PC-9 (cell line): ENCODE results near the gene NUDT7.

ENCODE experiments used
- EZH2 ChIP-seq: fragments of 200-600 bp; sonication (generic); IDR thresholded peaks from 2 replicates; pipeline ENCODE4 v1.8.0; 2017; ENCODE audit warnings: antibody characterized with exemption, low read depth
- TF ChIP-seq, protein P1 (sequence below): fragments of 200-600 bp; sonication (generic); conservative IDR thresholded peaks from 2 replicates; pipeline ENCODE4 v1.6.1; 2017; ENCODE audit warnings: mixed run types, antibody characterized with exemption, mild to moderate bottlenecking, moderate library complexity

- TF ChIP-seq, protein P1, sequence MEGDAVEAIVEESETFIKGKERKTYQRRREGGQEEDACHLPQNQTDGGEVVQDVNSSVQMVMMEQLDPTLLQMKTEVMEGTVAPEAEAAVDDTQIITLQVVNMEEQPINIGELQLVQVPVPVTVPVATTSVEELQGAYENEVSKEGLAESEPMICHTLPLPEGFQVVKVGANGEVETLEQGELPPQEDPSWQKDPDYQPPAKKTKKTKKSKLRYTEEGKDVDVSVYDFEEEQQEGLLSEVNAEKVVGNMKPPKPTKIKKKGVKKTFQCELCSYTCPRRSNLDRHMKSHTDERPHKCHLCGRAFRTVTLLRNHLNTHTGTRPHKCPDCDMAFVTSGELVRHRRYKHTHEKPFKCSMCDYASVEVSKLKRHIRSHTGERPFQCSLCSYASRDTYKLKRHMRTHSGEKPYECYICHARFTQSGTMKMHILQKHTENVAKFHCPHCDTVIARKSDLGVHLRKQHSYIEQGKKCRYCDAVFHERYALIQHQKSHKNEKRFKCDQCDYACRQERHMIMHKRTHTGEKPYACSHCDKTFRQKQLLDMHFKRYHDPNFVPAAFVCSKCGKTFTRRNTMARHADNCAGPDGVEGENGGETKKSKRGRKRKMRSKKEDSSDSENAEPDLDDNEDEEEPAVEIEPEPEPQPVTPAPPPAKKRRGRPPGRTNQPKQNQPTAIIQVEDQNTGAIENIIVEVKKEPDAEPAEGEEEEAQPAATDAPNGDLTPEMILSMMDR: no peak
- no peak for TF ChIP-seq EZH2
These were observed 32.3 kb upstream of the NUDT7 start for GRCh38 chr16:77689971-77690370.
